ENCODE data around the gene SSR1.
"Not testable (repeated sequence)": the region's sequence is repeated elsewhere in the genome, so short reads cannot be mapped to it uniquely, and the experiment has no call there.

GRCh38 chr6:7339007-7339732 lies 26.2 kb upstream of the SSR1 start:
- TF ChIP-seq POLR2AphosphoS5 (IDR thresholded peaks at IDR 0.05; ENCODE audit: low read depth, low read length); POLR2A (IDR thresholded peaks at IDR 0.05; ENCODE audit: low read depth, low read length); TAF1 (IDR thresholded peaks at IDR 0.05; ENCODE audit: low read depth, low read length); POU2F2 (IDR thresholded peaks at IDR 0.05; ENCODE audit: low read depth, low read length); PAX5 (IDR thresholded peaks at IDR 0.05; ENCODE audit: insufficient read depth, low read length, severe bottlenecking); SPI1 (IDR thresholded peaks at IDR 0.05; ENCODE audit: low read depth, low read length): not testable (repeated sequence)

Data from GM12891 (cell line).